ENCODE data around the gene FCHSD1.

DNA sequence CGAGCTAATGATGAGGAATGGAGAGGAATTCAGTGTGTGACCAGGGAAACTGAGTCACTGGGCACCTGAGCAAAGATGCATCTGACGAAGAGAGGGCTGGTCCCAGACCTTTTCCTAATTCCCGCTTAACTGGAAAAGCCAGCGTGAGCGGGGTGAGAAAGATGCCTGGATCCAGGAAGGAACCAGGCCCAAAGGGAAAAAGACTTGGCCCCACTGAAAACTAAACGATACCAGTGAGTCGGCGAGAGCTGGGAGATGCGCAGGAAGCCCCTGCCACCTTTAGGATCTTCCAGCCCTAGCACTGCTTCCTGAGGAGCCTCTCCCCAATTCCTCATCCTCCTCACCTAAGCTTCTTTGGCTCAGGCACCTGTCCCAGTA lies 499 bp upstream of the FCHSD1 start:
- TF ChIP-seq, protein P1, sequence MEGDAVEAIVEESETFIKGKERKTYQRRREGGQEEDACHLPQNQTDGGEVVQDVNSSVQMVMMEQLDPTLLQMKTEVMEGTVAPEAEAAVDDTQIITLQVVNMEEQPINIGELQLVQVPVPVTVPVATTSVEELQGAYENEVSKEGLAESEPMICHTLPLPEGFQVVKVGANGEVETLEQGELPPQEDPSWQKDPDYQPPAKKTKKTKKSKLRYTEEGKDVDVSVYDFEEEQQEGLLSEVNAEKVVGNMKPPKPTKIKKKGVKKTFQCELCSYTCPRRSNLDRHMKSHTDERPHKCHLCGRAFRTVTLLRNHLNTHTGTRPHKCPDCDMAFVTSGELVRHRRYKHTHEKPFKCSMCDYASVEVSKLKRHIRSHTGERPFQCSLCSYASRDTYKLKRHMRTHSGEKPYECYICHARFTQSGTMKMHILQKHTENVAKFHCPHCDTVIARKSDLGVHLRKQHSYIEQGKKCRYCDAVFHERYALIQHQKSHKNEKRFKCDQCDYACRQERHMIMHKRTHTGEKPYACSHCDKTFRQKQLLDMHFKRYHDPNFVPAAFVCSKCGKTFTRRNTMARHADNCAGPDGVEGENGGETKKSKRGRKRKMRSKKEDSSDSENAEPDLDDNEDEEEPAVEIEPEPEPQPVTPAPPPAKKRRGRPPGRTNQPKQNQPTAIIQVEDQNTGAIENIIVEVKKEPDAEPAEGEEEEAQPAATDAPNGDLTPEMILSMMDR (IDR thresholded peaks at IDR 0.05; ENCODE audit: low read depth, low read length, poor library complexity, severe bottlenecking): no peak
- no peak for TF ChIP-seq EZH2phosphoT487 (IDR thresholded peaks at IDR 0.05; ENCODE audit: borderline replicate concordance, low read length)

Data from DOHH2 (cell line).